PC-9 (cell line): ENCODE measurements around the gene MAGEB3. TPM values are rescaled to one million over a fixed set of nuclear protein-coding genes. Genes with fewer than 3 reads are reported as not detected.

ENCODE experiments used
- BruUV-seq: library from RNA; stranded (reverse); fragments of 400-500 nt; replicated peaks from 2 replicates; lab custom pipeline; 2021; lab: Mats Ljungman, UMichigan
- CTCF ChIA-PET: fragments of 300-600 bp; sonication (Branson Sonifier 250); formaldehyde crosslinking; loops from one replicate; lab custom pipeline; 2022; ENCODE audit warnings: antibody characterized with exemption; lab: Charles Lee
- POLR2A ChIA-PET: fragments of 300-600 bp; sonication (Branson Sonifier 250); formaldehyde crosslinking; loops from one replicate; lab custom pipeline; 2022; ENCODE audit warnings: antibody characterized with exemption; ENCODE audit not compliant: unreplicated experiment; lab: Charles Lee
- DNase-seq, 2 experiments: peaks; one replicate each; pipeline versions ENCODE4 v3.0.0 to v3.0.0-alpha.2; 2015 to 2022; ENCODE audit warnings: mixed read lengths in 1 of 2
- H2AFZ ChIP-seq: fragments of 200-600 bp; sonication (generic); 2 replicates; pipeline ENCODE4 v1.8.1; 2017; ENCODE audit warnings: antibody characterized with exemption
- H3F3A ChIP-seq: fragments of 200-600 bp; sonication (generic); 2 replicates; pipeline ENCODE4 v1.8.1; 2017; ENCODE audit warnings: antibody characterized with exemption, mild to moderate bottlenecking, low read depth; ENCODE audit not compliant: insufficient read depth
- H3K27ac ChIP-seq: fragments of 200-600 bp; sonication (generic); 2 replicates; pipeline ENCODE4 v1.6.1; 2016; ENCODE audit warnings: mixed run types
- H3K27me3 ChIP-seq: fragments of 200-600 bp; sonication (generic); 2 replicates; pipeline ENCODE4 v1.6.1; 2016; ENCODE audit warnings: low read depth, mixed run types; ENCODE audit not compliant: insufficient read depth
- H3K36me3 ChIP-seq: fragments of 200-600 bp; sonication (generic); 2 replicates; pipeline ENCODE4 v1.6.1; 2016; ENCODE audit warnings: low read depth, mixed run types
- H3K4me1 ChIP-seq: fragments of 200-600 bp; sonication (generic); replicated peaks from 2 replicates; pipeline ENCODE4 v1.6.1; 2016; ENCODE audit warnings: mixed run types; ENCODE audit not compliant: insufficient read depth
- H3K4me2 ChIP-seq: fragments of 200-600 bp; sonication (generic); 2 replicates; pipeline ENCODE4 v1.6.1; 2017; ENCODE audit warnings: mixed run types
- H3K4me3 ChIP-seq: fragments of 200-600 bp; sonication (generic); 2 replicates; pipeline ENCODE4 v1.6.1; 2016; ENCODE audit warnings: mixed run types
- H3K79me2 ChIP-seq: fragments of 200-600 bp; sonication (generic); 2 replicates; pipeline ENCODE4 v1.6.1; 2017; ENCODE audit warnings: low read depth, mixed run types
- H3K9me2 ChIP-seq: fragments of 200-600 bp; sonication (generic); 2 replicates; pipeline ENCODE4 v1.8.1; 2017; ENCODE audit warnings: mild to moderate bottlenecking; ENCODE audit not compliant: insufficient read depth
- H3K9me3 ChIP-seq: fragments of 200-600 bp; sonication (generic); 2 replicates; pipeline ENCODE4 v1.8.1; 2016; ENCODE audit warnings: low read depth; ENCODE audit not compliant: insufficient read depth
- H4K20me1 ChIP-seq: fragments of 200-600 bp; sonication (generic); 2 replicates; pipeline ENCODE4 v1.8.1; 2017; ENCODE audit not compliant: insufficient read depth
- CTCF ChIP-seq: fragments of 200-600 bp; sonication (generic); conservative IDR thresholded peaks from 2 replicates; pipeline ENCODE4 v1.6.1; 2017; ENCODE audit warnings: mixed run types, antibody characterized with exemption, mild to moderate bottlenecking, moderate library complexity
- EZH2 ChIP-seq: fragments of 200-600 bp; sonication (generic); IDR thresholded peaks from 2 replicates; pipeline ENCODE4 v1.8.0; 2017; ENCODE audit warnings: antibody characterized with exemption, low read depth
- intact Hi-C: fragments of 100-400 bp; cut with micrococcal nuclease; formaldehyde crosslinking; loops from one replicate; pipeline ENCODE4 v1.10.0; 2022; ENCODE audit not compliant: unreplicated experiment
- total RNA-seq: library from RNA; stranded (reverse); gene quantifications from 2 replicates; pipeline ENCODE4 v1.2.3, GENCODE V29; 2021

The MAGEB3 gene
- total RNA-seq, 1 experiment from 2014 or later, result not detected

GRCh38 chrX:30280428-30280827, 50.0 kb downstream of the MAGEB3 start:
- POLR2A ChIA-PET, result interaction anchor here (0.5 to 0.7 kb wide), 4 partner anchors 20 to 588 kb away, joined by 3 to 5 read pairs (median 4); no protein-coding TSS in a partner anchor
- TF ChIP-seq EZH2 (no peak), CTCF (no peak)
- H3K27me3 ChIP-seq, result no peaks in the 10 kb centered on the region
- H2AFZ ChIP-seq, result no peak overlapping the region
- intact Hi-C loops, result no loop called here
- DNase-seq, result no peak
- H3K4me3 ChIP-seq, result no peak overlapping the region
- H3F3A ChIP-seq, result peaks cover 15% of the 10 kb centered on the region
- H4K20me1 ChIP-seq, result no peaks in the 10 kb centered on the region
- peaks cover 28% of the 10 kb centered on the region for H3K4me1 ChIP-seq
- H3K79me2 ChIP-seq, result no peaks in the 10 kb centered on the region
- CTCF ChIA-PET, result no interaction called here
- H3K9me3 ChIP-seq, result peaks cover 8% of the 10 kb centered on the region
- BruUV-seq, result no TSS peak
- no peaks in the 10 kb centered on the region for H3K9me2 ChIP-seq
- H3K27ac ChIP-seq, result no peak overlapping the region
- peaks cover 5% of the 10 kb centered on the region; the same call in 1 of the 2 replicates for H3K36me3 ChIP-seq
- H3K4me2 ChIP-seq, result no peak overlapping the region

- Histone ChIP-seq H4K20me1 (no peaks in the 10 kb centered on the region), H3K36me3 (peaks cover 5% of the 10 kb centered on the region; the same call in 1 of the 2 replicates), H2AFZ (no peak overlapping the region), H3K79me2 (no peaks in the 10 kb centered on the region), H3K27me3 (no peaks in the 10 kb centered on the region), H3F3A (peaks cover 15% of the 10 kb centered on the region), H3K4me3 (no peak overlapping the region), H3K4me1 (peaks cover 28% of the 10 kb centered on the region), H3K27ac (peak overlapping the region; percentile 99), H3K9me2 (no peaks in the 10 kb centered on the region), H3K4me2 (no peak overlapping the region), H3K9me3 (peaks cover 17% of the 10 kb centered on the region)
- intact Hi-C loops, result no loop called here
- POLR2A ChIA-PET, result interaction anchor here (0.6 to 0.7 kb wide), 2 partner anchors 22 to 29 kb away, joined by 3 read pairs; no protein-coding TSS in a partner anchor
- CTCF ChIA-PET, result no interaction called here
- DNase-seq, result peak in 1 of 2 experiments; percentile 46
- TF ChIP-seq EZH2 (no peak), CTCF (no peak)
- BruUV-seq, result no TSS peak
Observed at GRCh38 chrX:30282527-30282926, 52.1 kb downstream of the MAGEB3 start.

GRCh38 chrX:30283456-30284200, 53.2 kb downstream of the MAGEB3 start:
- BruUV-seq, result TSS peak; percentile 88

More at GRCh38 chrX:30283456-30284200, 53.2 kb downstream of the MAGEB3 start:
- no peaks in the 10 kb centered on the region for H3K27me3 ChIP-seq
- H3K4me1 ChIP-seq, result peaks cover 28% of the 10 kb centered on the region
- TF ChIP-seq CTCF, result no peak
- TF ChIP-seq EZH2, result no peak
- H3K4me3 ChIP-seq, result no peak overlapping the region
- H3K36me3 ChIP-seq, result peaks cover 5% of the 10 kb centered on the region; the same call in 1 of the 2 replicates
- CTCF ChIA-PET, result interaction anchor here (0.7 kb wide), 1 partner anchor 28 kb away, joined by 10 read pairs; no protein-coding TSS in a partner anchor
- DNase-seq, result peak; percentile 29 to 85
- POLR2A ChIA-PET, result interaction anchor here (0.6 to 1.0 kb wide), 2 partner anchors 19 to 26 kb away, joined by 3 read pairs; no protein-coding TSS in a partner anchor
- peak overlapping the region; percentile 35; the same call in 1 of the 2 replicates for H3K4me2 ChIP-seq
- H3K27ac ChIP-seq, result peak overlapping the region; percentile 99
- intact Hi-C loops, result loop anchor here (1.0 kb wide), 4 partner anchors 20 to 621 kb away; no protein-coding TSS in a partner anchor
- H3K9me2 ChIP-seq, result no peaks in the 10 kb centered on the region
- H4K20me1 ChIP-seq, result no peaks in the 10 kb centered on the region
- peak overlapping the region; percentile 49; the same call in 1 of the 2 replicates for H2AFZ ChIP-seq
- peaks cover 17% of the 10 kb centered on the region for H3K9me3 ChIP-seq
- peaks cover 15% of the 10 kb centered on the region for H3F3A ChIP-seq
- no peaks in the 10 kb centered on the region for H3K79me2 ChIP-seq

Other genes starting within 250 kb of the MAGEB3 start
- gene MAGEB2, start 15.1 kb upstream of the MAGEB3 start, total RNA-seq, result not detected in 2 replicates
- not detected in 2 replicates for gene MAGEB4, start 11.3 kb downstream of the MAGEB3 start, total RNA-seq
- not detected in 2 replicates for gene MAGEB1, start 16.5 kb downstream of the MAGEB3 start, total RNA-seq
- gene NR0B1, start 78.7 kb downstream of the MAGEB3 start, total RNA-seq, result 66.6 and 67.1 TPM in 2 replicates